Activated CD4-positive, alpha-beta T cell treated with anti-CD3 and anti-CD28 coated beads for 1 hour (primary cell): Measurements from ENCODE around the gene C5.
"Not testable (repeated sequence)": the region's sequence is repeated elsewhere in the genome, so short reads cannot be mapped to it uniquely, and the experiment has no call there.

ENCODE experiments used
- DNase-seq: peaks from one replicate; pipeline ENCODE4 v3.0.0-alpha.2; 2020

The C5 gene

DNA sequence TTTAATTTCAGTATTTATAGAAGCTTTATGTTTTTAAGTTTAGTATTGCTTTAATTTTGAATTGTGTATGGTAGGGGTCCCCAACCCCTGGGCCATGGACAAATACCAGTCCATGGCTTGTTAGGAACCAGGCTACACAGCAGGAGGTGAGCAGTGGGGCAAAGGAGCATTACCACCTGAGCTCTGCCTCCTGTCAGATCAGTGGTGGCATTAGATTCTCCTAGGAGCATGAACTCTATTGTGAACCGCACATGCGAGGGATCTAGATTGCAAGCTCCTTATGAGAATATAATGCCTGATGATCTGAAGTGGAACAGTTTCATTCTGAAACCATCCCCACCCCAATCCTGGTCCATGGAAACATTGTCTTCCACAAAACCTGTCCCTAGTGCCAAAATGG lies 1.9 kb downstream of the C5 start:
- no peak for DNase-seq

DNA sequence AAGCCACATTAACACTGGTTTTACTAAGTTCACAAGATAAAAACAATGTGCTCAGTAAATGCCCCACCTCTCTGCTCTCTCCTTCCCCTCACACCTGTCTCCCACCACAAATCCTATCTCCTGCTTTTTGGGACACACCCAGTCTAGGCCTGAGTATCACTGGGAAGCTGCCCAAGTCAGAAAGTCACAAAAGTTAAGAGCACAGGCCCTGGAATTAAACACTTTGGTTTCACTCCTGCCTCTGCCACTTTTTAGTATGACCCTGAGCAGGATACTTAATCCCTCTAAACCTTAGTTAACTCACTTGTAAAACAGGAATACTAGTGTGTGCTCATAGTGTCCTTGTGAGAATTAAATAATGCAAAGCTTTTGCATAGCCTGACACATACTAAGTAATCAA lies 11.3 kb downstream of the C5 start:
- no peak for DNase-seq

DNA sequence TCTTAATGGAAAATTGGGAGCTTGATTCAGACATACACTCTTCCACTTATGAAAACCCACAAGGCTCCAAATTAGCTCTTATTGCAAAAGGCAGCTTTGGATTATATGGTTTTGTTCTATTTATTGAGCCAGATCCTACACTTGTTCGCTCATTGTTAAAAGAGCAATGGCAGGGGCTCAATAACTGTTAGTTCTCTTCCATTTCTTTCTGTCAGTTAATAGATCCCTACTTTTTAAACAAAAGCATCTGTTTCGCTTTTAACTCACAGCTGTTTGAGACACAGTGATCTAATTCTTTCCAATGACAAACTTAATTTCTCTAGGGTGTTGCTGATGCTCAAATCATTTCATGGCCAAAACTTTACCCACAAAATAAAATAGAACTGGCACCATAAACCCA lies 11.7 kb downstream of the C5 start:
- DNase-seq: no peak

DNA sequence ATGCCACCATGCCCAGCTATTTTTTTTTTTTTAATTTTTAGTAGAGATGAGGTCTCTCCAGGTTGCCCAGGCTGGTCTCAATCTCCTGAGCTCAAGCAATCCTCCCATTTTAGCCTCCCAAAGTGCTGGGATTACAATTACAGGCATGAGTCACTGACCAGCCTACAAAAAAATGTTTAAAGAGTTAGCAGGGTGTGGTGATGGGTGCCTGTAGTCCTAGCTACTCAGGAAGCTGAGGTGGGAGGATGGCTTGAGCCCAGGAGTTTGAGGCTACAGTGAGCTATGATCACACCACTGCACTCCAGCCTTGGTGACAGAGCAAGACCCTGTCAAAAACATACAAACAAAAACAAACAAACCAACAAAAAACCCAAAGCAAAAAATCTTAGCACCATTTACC lies 14.4 kb downstream of the C5 start:
- not testable (repeated sequence) for DNase-seq

DNA sequence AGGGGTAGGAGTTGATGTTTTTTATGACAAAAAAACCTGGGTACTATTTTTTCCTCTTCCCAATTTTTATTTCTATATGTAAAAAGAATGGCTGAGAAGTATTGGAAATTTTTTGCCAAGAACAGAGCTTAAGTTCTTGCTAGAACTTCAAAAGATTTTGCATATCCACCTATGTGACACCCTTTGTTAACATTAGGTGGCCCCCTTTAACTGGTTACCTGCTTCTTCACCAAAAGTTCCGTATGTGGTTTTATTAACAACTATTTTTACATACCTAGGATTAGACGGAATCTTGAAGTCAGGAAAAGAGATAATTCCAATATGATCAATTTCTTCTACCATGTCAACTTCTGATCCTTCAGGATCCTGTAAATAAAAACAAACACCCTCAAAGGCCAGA lies 15.5 kb downstream of the C5 start:
- DNase-seq: no peak

DNA sequence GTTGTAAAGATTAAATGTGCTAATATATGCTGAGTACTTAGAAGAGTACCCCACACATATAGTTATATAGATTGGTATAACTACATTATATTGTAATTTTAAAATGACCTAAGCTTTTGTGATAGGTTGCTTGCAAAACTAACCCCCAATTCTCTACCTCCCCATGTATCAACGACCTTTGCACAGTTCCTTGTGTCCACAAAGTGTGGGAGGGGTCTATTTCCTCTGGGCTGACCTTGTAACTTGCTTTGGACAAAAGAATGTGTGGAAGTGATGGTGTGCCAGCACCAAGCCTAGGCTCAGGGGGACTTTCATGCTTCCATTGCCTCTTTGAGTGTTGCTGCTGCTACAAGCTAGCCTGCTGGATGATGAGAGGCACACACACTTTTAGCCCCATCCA lies 20.6 kb downstream of the C5 start:
- no peak for DNase-seq

DNA sequence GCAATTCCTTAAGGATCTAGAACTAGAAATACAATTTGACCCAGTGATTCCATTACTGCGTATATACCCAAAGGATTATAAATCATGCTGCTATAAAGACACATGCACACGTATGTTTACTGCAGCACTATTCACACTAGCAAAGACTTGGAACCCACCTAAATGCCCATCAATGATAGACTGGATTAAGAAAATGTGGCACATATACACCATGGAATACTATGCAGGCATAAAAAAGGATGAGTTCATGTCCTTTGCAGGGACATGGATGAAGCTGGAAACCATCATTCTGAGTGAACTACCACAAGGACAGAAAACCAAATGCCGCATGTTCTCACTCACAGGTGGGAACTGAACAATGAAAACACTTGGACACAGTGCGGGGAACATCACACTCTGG lies 21.8 kb downstream of the C5 start:
- not testable (repeated sequence) for DNase-seq

DNA sequence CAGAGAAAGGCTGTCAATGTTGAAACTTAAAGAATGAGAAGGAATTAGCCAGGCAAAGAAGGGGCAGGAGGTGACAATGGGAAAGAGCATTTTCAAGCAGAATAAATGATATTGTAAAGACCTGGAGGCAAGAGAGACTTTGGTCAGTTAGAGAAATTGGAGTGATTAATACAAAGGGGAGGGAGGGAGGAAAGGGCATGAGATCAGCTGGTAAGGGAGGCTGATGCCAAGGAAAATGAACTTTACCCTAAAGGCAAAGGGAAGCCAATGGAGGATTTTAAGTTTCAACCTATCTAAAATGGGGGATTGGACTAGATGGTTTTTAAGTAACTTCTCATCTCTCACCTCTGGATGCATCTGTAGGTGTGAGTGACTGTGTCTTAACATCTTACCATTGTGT lies 23.3 kb downstream of the C5 start:
- no peak for DNase-seq

DNA sequence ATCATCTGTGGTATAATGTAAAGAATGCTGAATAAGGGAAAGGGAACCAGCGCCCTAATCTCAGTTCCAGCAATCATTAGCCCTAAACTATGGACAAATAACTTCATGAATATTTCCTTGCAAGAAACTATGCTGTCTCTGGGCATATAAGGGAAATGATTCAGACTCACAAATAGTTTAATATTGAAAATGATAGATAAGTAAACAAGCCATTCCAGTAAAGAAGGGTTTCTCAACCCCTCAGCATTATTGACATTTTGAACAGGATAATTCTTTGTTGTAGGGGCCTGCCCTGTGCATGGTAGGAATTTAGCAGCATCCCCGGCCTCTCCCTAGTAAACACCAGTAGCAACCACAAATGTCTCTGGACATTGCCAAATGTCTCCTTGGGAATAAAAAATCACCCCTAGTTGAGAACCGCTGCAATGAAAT lies 23.8 kb downstream of the C5 start:
- DNase-seq: no peak

DNA sequence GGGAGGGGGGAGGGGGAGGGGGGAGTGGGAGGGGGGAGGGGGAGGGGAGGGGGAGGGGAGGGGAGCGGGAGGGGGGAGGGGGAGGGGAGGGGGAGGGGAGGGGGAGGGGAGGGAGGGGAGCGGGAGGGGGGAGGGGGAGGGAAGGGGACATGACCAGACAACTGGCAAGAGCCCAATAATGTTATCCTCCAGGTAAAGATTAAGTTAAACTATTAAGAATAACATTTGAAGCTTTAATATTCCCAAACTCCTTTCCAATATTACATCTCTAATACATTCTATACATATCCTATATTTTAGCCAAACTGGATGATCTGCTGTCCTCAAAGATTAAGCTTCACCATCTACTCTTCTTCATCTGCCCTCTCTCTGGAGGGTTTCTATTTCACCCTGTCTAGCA lies 25.8 kb downstream of the C5 start:
- DNase-seq: no peak

DNA sequence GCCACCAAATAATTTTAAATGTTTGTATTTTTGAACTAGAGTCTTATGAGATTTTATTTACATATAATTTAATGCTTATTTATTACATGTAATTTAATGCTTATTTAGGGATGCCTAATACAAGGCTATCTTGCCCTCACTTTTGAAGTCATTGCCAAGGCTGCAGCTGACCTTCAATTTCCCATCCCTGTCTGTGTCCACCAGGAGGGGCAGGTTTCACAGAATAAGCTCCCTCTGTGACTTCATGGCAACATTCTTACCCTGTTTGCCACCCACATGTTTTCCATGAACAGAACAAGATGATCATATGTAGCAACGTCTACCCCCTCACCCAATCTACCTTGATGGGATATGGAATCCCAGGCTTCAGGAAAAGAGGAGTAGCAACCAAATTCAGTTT lies 27.0 kb downstream of the C5 start:
- no peak for DNase-seq

DNA sequence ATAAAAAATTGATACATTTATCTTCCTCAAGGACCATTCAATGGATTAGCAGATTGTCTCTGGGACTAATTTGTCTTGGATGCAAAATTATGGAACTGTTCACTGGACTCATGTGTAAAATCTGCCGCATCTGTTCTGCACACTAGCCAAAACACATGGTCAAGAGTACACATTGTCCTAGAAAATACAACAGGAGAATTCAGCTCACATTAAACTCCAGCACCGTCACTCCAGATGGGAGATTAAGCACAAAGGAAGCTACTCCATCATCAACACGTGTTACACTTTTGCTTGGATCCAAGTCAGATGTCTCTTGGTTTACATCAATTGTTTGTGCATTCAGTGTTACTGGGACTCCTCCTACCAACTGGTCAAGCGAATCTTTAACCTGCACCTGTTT lies 28.8 kb downstream of the C5 start:
- no peak for DNase-seq

DNA sequence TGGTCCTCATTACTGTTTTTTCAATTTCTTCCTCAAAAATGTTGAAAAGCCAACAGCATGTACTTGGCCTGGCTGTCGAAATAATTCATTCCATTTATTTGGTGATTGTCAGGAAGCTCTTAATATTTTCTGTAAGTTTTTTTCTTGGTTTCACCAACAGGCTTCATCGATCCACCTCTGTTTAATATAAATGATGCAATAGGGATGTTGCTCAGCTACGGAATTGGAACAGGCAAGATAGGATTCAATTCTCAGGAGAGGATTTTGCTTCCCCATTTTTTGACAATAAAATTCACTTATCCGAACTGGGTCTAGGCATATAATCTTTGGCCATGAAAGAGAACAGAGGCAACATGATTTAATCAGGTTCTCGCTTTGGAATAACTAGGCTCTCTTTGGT lies 30.8 kb downstream of the C5 start:
- no peak for DNase-seq

DNA sequence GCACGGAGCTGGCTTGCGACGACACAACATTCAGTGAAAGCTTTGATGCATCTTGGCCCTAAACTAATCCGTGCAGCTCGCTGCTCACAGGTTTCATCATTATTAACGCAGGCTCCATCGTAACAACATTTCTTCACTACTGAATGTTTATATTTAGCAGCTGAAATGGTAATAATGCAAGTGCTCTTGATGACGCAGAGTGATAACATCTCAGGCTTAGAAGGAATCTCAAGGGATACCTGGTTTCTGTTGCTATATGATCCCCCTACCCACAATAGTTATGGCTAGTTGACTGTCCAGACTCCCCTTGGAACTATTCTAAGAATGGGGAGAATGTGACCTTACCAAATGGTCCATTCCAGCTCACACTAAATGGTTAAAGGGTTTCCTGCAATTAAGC lies 36.2 kb downstream of the C5 start:
- no peak for DNase-seq

DNA sequence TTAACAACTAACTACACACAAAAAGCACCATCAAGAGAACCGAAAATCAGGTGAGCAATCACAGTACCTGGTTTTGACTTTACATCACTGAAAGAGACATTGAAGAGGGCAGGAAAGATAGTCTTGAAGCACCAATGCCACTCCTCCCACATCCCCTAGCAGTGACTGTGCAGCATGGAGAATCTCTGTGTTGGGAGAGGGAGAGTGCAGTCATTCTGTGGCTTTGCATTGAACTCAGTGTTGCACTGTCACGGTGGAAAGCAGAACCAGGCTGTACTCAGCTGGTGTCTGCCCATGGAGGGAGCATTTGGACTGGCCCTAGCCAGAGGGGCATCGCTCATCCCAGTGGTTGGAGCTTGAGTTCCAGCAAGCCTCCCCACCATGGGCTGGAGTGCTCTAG lies 40.4 kb downstream of the C5 start:
- no peak for DNase-seq

DNA sequence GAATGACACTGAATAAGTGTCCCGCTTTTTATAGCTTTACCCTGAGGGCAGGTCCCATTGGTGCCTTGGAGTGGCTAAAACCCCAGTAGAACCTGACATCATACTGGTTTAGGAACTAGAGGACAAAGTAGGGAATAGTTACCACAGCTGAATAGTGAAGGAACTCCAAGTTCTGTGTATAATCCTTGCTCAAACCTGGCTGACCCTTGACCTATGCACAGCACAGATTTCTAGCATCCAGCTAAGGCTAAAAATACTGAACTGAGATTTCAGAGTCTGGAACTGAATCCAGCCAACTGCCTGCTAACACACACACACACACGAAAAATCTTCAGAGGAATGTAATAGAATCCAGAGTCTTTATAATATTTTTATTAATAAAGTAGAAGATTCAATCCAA lies 50.8 kb downstream of the C5 start:
- DNase-seq: no peak

DNA sequence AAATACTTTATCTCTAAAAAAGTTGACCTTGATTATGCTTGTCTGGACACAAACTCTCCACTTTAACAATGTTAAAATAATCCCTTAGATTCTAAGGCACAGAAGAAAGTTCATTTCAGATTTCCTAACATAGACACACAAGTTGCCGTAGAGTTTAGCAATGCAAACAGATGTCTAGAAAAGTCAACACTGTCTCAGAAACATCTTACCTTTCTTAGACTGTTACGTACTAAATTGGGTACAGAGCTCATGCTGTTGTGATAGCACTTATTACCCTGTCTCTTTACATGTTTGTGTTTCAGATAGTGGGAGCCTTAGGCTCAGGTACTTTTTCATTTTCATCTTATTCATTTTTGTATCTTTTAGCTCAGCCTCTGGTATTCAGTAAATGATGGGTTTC lies 52.0 kb downstream of the C5 start:
- no peak for DNase-seq

DNA sequence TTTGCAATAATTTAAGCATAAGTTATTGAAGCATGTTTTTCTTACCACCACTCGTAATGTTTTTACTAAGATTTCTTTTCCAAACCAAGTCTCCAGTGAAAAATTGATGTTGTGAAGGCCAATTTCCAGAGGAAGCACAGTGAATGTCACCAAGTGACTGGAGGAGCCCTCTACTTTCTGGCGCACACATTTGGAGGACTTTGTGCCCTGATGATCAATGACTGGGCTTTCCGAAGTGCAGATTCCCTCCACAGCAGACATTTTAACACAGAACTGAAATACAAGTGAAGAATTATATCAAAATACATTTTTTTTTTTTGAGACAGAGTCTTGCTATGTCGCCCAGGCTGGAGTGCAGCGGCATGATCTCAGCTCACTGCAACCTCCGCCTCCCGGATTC lies 52.6 kb downstream of the C5 start:
- no peak for DNase-seq

DNA sequence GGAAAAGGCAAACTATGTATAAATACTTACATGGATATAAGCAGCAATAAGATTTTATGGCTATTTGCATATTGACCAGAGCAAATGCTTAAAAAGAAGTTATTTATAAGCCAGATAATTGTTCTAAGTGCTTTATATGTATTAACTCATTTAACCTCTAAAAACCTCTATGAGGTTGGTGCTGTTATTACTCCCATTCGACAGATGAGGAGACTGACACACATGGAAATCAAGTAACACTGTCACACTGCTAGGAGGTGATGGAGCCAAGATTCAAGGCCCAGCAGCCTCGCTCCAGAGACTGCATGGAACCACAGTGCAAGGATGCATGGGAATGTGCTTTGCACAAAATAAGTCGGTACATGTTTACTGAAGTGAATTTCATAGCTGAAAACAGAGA lies 53.7 kb downstream of the C5 start:
- DNase-seq: no peak

DNA sequence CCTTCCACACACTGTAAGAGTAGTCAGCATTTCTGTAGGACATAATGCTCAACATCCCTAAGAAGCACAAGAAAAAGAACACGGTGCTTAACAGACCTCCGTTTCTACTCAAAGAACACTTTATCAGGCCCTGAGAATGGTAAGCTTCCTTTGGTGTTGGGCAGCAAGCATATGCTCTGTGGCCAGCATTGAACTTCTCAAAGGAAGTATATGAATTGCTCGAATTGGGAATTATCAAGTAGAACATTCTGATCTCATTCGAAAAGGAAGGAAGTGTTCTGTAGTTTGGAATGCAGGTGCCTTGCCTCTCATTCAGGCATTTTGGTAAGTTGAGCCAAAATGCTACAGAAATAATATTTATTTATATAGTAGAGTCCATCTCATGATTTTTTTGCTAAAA lies 61.0 kb downstream of the C5 start:
- DNase-seq: no peak

DNA sequence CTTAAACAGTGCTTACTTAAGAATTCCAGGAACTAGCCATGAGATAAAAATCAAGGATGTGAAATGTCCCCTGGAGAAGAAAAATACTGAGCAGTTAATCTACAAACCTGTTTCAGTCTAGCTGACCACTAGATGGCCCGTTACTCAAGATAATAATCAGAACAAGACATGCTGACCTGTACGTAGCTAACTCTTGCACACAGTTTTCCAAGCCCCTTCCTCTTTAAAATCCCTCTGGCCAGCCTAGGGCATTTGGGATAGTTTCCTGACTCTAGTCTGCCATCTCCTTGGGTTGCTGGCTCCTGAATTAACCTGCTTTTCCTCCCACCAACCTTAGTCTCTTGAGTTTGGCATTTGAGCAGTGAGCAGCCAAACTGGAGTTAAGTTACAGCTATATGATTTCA lies 64.3 kb downstream of the C5 start:
- no peak for DNase-seq

DNA sequence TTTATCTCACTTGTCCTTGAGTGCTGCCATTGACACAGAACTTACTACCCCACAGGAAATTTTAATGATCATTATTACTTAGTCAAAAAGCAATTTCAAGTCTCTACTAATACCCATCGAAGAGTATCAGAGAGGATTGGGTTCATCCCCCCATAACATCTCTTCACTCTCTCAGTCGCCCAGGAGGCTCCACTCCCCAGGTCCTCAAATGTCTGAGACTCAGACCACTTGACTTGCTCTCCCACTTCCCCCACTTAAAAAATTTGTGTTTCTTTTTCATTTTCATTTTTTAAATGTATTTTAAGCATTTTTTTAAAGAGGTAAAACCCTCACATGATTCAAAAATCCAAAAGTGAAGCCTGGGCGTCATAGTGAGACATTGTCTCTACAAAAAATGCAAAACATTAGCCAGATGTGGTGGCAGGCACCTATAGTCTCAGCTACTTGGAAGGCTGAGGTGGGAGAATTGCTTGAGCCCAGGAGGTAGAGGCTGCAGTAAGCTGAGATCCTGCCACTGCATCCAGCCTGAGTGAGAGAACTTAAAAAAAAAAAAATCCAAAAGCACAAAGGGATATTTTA lies 66.7 kb downstream of the C5 start:
- no peak for DNase-seq

DNA sequence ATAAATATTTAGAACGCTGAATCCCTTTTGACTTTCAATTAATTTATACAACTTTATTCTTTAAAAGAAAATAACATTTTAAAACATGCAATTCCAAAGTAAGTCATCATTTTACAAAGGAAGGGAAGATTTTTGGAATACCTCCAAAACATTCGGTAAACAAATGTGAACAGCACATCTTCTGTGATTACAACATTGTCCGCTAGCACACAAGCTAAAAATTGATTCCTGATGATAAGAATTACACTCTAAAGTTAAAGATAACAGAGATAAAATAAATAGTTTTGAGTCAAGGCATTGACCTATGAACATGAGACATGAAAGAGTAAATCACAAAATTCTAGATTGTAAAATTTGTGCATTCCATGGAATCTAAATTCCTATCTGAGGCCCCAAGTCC lies 67.2 kb downstream of the C5 start:
- DNase-seq: no peak

DNA sequence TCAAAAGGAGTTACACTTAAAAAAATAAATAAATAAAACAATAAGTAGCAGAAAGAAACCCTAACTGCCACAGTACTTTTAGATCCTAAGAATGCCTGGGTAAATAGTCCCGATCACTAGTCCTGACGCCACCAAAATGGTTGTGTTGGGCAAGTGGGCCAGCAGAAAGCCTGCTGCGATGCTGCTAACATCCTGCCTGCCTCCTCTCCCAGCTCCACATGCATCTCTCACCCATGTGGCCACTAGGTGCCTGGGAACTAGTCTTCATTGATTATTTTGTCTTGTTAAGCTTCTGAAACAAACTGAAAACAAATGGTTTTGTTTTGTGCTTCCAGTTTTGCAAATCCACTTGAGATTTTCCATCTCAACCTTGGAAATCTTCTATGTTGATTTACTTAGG lies 69.1 kb downstream of the C5 start:
- no peak for DNase-seq

DNA sequence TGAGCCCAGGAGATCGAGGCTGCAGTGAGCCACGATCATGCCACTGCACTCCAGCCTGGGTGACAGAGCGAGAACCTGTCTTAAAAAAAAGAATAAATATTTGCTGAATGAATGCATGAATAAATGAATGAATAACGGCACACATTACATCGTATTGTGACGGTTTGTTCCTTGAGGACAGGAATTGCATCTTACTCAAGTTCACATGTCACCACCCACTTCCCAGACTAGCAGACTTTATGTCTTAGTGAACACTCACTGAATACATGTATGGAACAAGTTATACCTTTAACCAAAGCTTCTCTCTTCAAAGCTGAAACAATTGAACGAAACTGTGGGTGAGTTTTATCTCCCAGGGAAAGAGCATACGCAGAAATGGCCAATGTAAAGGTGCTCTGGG lies 70.3 kb downstream of the C5 start:
- DNase-seq: no peak

DNA sequence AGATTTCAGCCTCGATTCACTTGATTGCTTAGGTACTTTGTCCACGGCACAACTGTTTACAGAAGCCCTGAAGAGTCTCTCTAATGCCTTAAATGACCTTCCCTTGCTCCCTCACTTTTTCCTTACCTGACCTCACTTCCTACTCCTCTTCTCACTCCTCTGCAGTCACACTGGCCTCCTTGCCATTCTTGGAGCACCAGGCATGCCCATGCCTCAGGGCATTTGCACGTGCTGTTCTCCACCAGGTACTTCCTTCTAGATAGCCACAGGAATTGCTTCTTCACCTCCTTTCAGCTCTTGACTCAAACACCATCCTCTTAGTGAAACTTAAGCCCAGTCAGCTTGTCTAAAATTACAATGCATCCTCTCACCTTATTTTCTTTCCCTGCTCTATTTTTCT lies 71.1 kb downstream of the C5 start:
- DNase-seq: no peak
